ENCODE data around the gene NEU2.

DNA sequence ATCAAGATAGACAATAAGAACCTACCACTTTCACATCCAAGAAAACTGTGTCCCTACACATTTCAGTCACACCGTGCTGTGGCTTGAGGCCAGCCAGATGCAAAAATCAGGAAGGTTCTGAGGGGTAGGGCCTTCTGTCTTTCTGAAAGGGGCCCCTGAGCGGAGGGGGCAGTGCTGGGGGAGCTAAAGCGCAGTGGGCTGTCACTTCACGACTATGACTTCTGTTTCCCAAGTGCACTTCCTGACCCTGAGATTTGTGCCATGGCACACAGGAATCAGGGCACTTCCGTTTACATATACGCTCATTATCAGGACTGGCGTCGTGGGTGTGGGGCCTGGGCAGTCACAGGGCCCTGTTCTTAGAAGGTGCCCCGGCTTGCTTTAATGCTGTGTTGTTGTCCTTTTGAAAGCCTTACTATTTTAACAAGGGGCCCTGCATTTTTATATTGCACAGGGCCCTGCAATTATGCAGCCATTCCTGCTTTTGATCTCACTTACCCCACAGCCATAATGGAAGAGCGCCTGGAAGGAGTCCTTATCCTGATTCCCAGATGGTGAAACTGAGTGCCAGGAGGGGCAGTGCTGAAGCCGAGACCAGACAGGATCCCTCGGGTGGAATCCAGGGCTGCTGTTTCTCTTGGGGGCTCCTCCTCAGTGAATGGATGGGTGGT is 20.0 kb upstream of the NEU2 start:
- TF ChIP-seq, protein P1, sequence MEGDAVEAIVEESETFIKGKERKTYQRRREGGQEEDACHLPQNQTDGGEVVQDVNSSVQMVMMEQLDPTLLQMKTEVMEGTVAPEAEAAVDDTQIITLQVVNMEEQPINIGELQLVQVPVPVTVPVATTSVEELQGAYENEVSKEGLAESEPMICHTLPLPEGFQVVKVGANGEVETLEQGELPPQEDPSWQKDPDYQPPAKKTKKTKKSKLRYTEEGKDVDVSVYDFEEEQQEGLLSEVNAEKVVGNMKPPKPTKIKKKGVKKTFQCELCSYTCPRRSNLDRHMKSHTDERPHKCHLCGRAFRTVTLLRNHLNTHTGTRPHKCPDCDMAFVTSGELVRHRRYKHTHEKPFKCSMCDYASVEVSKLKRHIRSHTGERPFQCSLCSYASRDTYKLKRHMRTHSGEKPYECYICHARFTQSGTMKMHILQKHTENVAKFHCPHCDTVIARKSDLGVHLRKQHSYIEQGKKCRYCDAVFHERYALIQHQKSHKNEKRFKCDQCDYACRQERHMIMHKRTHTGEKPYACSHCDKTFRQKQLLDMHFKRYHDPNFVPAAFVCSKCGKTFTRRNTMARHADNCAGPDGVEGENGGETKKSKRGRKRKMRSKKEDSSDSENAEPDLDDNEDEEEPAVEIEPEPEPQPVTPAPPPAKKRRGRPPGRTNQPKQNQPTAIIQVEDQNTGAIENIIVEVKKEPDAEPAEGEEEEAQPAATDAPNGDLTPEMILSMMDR (IDR thresholded peaks at IDR 0.05; ENCODE audit: low read depth, low read length), result no peak
- no peak for TF ChIP-seq POLR2A (IDR thresholded peaks at IDR 0.05; ENCODE audit: extremely low read depth, insufficient read length)

All from NB4 (cell line).